HG03378 (cell line): ENCODE results near the gene ARMS2.

Experiments used
- ATAC-seq: cut with Tn5 transposase; IDR thresholded peaks from one replicate; pipeline ENCODE4 v1.9.1; 2021; ENCODE audit warnings: mild to moderate bottlenecking, moderate library complexity; ENCODE audit not compliant: unreplicated experiment

ARMS2 gene

DNA sequence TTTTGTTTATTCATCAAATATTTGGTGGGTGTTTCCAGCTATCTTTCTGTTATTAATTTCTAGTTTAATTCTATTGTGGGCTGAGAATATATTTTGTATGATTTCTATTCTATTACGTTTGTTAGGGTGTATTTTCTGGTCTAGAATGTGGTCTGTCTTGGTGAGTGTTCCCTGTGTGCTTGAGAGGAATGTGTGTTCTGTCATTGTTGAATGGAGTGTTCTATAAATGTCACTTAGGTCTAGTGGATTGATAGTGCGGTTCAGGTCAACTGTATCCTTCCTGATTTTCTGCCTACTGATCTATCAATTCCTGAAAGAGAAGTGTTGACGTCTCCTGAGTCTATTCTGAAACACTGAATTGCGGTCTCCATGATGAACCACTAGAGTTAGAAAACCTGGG, 15.4 kb downstream of the ARMS2 start:
- no peak for ATAC-seq

DNA sequence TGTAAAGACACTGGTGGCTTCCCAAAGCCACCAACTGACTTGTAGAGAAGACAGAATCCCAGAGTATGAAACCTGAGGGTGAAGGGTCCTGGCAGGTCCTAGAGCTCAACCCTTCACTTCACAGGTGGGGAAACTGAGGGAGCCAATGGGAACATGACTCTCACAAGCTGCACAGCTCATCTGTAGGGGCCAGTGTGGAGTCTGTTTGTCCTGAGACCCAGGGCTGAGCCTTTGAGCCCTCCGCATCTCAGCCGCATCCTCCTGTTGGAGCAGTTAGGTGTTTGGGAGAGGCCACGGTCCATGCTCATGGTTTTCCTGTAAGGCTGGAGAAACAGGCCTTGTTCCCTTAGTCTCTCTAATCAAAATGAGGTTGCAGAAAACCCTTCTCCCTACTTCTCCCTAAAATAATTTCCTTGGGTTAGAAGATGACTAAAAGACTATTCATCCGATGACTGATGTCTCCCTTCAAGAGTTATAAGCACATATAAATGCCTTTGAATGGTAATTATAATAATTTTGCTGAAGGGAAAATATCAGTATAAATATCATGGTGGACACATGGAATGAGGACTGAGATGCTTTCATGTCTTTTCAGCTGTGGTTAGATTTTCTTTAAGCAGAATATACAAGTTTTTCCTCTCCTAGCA, 17.2 kb downstream of the ARMS2 start:
- no peak for ATAC-seq

DNA sequence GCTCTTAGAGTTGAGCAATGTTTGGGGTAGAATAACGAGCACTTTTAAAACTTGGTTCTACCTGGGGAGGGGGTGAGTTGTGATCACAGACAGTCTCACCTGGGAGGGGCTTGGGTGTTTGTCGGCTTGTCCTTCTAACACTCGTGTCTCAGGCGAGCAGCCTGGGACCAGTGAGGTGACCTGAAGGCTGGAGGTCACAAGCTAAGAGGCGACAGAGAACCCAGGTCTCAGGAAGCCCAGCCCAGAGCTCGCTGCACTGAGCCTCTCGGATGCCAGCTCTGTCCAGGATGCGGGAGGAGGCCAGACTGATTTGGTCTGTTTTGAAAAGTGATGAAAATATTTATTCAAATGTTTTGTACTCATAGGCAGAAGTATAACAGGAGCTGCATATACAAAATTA, 18.7 kb downstream of the ARMS2 start:
- no peak for ATAC-seq

DNA sequence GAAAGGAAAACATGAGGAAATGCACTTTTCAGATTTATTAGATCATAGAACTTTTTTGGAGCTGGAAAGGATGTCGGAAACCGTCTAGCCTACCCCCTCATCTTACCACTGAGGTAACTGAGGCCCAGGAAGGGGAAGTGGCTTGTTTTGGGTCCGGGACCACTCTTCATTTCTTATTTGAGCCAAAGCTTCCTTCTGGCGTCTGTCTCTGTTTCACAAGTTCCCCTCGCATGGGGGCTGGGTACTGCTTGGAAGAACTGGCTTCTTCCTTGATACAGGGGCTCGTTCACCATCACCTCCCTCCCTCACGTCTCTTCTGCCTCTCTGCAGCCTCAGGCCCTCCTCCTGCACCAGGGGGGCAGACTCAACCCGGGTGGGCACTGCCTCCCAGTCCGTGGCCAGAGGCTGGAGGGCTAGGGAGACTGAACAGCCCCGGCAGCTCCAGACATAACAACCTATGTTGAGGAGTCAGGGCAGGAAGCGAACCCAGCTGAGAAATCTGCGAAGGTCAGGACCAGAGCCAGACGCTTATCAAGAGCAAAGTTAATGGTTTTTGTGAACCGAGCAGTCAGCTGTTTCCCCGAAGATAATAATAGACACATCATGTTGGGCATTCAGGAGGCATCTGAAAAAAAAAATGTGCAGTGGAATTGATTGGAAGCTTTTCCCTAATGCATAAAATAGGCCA, 19.8 kb downstream of the ARMS2 start:
- ATAC-seq = no peak

DNA sequence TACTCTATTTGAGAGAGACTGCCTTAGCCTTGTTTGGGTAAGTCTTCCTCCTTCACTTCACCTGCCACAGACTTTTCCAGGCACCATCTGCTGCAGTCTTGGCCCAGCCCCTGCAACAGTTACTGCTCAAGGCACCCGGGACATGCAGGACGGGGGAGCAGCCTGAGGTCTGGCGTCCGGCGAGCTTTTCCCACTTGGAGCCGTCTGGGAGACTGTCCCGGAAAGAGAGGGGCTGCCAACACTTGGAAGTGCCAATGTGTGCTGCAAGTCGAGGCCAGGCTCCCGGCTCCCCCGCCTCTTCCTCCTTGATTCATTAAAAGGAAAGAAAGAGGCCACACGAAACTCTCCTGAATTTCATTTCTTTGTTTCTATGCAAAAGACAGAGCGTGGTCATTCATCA, 20.6 kb downstream of the ARMS2 start:
- no peak for ATAC-seq

DNA sequence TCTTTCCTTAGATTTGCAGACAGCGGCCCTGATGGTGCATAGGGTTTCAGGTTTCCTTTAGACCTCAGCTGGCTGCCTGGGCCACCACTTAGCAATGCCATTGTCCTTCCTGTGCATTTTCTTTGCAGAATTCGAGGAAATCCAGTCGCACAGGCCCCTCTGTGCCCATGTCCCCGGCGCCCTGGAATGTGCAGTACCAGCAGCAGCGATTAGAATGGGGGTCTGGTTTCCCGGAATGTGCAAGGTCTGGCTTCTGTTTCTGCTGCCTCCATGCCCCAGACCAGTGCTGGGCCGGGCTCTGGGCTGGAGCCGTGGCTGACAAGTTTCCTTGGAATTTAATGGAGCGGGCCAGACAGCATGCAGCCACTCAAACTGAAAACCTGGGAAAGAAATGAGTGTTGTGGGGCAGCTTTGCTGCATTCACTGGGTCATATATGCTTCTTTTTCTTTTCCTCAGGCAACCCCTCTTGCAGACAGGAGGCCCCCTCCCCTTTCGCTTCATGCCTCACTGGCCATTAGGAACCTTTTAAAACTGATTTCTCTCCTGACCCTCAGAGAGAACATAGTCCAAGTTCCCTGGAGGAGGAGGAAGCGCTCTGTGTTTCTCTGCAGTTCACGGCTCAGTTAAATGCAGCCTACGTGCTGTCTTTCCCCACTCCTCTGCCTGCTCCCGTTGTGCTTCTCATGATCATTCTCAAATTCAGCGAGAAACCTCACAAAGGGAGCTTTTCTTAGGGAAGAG, 21.3 kb downstream of the ARMS2 start:
- ATAC-seq = no peak

DNA sequence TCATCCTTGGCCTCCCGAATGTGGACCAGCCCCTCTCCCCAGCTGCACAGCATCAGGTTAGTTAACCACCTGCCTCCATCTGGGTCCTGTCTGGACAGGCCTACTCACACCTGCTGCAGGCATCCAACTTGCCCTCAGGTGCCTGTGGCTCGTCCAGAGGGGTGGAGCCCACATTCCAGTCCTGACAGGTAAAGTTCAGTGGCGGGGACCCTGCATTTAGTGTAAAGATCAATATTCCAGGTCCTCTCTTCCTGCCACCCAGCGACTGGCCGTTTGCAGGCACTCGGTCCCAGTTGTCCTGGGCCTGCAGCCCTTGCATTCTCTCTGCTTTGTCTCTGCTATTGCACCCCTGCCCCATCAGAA, 21.9 kb downstream of the ARMS2 start:
- ATAC-seq = no peak

DNA sequence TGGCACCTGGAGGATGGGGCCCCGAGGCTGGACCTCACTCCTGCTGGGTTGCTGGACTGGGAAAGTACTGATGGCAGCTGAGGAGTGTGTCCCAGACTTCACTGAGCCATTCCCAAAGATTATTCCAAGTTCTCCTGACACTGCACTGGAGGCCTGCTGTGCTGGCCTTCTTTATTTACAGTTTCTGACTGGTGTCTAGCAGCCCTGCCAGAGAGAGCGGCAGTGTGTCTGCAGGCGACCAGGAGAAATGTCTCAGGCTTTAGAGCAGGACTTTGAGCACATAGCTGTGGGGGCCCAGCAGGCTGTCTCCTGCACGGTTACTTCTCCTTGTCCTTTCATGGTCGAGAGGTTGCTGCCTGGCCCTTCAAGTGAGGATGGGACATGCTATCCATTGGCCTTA, 23.0 kb downstream of the ARMS2 start:
- no peak for ATAC-seq

DNA sequence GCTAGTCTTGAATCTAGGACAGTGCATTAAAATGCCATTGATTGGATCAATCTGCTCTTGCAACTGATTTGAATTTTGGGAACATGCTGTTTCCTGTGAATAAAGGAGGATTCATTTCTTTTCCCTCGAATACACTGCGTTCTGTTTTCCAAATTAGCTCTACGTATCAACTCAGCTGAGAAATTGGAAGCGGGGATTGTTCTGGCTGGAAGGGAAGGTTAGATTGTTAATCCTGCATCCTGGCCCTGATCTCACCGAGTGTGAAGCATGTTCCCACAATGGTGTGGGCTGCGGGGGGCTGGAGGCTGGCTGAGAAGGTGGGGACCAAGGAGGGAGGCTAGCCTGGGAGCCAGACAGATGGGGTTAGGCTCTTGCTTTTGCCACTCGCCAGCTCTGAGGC, 24.5 kb downstream of the ARMS2 start:
- no peak for ATAC-seq

DNA sequence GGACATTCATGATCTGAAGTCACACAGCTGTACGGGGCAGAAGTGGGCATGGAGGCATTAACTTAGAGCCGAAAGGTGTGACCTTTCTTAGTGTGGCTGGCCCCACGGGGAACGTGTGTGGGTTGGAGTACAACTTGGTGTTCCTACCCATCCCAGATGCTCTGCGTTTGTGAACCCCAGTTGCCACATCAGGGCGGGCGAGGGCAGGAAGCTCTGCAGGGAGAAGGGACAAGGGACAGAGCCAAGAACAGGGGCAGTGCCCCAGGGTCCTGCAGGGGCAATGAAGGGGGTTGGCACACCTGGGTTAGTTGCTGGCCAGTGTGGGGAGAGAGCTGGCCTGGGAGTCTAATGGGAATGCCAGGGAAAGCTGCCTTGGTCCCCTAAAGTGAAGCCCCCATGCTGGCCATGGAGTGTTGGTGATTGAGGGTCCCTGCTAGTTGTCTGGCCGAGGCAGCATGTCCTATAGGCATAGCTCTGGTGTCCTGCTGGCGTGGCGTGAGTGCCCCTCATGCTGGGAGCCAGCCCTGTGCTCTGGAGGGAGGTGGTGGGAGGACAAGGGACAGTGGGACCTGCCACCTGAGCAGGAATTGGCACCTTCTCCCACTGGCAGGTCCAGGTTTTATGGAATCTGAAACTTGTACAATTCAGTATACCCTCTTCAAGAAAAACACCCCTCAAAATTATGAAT, 25.8 kb downstream of the ARMS2 start:
- no peak for ATAC-seq

DNA sequence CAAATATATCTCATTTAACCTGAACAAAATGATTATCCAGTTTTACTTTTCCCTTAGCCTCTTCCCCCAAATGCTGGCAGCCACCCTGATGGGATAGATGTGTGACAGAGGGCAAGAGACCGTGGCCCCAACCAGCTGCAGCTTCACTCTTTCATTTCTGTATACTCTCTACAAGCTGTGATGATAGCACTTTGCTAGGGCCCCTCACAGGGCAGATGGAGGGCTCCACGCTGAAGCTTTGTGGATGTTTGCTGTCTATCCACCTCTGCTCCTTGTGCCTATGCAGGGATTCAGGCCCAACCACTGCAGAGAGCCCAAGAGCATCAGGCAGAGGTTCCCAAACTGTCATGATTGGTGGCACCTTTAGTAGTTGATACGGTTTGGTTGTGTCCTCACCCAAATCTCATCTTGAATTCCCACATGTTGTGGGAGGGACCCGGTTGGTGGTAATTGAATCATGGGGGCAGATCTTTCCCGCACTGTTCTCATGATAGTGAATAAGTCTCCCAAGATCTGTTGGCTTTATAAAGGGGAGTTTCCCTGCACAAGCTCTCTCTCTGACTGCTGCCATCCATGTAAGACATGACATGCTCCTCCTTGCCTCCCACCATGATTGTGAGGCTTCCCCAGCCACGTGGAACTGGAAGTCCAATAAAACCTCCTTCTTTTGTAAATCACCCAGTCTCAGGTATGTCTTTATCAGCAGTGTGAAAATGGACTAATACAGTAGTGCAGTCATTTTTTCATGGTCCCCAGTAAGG, 27.0 kb downstream of the ARMS2 start:
- no peak for ATAC-seq

DNA sequence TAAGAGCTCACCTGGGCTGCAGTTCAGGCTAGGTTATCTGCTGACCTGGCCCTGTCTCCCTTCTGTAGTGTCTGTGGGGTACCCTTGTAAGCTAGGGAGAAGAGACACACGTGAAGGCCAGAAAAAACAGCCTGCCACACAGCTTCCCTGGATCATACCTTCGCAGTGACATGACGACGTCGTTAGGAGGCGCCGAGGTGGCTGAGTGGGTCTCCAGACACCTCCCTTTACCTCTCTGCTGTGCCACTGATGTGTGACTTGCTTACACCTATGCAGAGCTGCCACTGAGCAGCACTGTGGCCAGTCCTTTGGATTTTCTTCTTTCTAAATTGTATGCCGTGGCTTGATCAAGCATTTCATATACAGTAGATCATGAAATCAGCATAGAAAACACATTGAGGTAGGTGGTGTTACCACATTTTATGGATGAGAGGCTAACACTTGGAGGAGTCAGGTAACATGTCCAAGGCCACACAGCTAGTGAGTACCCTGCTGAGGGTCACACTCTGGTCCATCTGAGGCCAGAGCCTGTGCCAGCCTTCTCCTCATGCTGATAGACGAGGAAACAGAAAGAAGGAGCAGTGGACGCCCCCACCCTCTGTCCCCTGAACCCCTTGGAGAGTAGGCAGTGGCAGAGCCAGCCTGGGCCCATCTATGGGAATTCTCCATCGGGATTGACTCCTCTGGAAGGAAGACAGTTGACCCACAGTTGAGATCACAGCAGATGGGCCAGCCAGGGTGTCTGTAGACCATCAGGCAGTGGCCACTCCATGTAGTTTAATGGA, 30.0 kb downstream of the ARMS2 start:
- no peak for ATAC-seq

DNA sequence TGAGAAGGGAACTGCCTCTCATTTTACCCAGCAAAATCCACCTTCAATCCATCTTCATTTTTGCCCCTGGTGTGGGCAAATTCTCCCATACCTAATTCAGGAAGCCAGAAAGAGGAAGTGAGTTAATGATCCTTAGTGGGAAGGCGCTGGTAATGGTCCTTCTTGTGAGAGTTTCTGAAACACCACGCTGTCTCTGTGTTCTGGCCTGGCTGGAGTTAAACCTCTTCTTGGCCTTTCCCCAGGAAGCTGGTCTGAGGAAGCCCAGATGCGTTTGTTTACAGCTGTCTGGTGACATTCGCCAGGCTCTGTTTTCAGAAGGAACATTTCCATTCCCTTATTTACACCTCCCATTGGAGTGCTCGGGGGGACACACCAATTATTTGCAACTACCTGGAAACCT, 31.2 kb downstream of the ARMS2 start:
- no peak for ATAC-seq

DNA sequence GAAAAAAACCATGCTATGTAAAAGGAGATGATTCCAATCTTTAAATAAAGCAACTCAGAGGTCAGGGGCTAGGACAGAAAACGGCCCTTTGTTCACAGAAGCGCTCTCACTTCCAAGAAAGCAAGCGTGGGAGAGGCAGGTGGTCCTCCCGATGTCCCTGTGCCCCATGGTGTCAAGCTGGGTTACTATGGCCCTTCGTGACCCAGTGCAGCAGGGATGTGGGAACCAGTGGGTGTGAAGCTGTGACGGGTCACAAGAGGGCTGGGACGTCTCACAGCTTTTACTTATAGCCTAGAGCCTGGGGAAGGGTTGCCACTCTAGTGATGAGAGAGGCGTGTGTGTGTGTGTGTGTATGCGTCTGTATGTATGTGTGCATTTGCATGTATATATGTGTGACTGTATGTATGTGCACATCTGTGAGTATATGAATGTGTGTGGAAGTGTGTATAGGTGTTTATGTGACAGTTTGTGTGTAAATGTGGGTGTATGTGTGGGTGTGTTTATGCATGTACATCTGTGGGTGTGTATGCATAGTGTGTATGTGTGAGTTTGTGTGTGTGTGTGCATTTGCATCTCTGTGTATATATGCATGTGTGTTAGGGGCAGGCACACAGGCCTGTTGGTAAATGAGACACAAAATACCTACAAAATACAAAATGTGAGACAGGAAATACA, 32.1 kb downstream of the ARMS2 start:
- ATAC-seq = no peak

DNA sequence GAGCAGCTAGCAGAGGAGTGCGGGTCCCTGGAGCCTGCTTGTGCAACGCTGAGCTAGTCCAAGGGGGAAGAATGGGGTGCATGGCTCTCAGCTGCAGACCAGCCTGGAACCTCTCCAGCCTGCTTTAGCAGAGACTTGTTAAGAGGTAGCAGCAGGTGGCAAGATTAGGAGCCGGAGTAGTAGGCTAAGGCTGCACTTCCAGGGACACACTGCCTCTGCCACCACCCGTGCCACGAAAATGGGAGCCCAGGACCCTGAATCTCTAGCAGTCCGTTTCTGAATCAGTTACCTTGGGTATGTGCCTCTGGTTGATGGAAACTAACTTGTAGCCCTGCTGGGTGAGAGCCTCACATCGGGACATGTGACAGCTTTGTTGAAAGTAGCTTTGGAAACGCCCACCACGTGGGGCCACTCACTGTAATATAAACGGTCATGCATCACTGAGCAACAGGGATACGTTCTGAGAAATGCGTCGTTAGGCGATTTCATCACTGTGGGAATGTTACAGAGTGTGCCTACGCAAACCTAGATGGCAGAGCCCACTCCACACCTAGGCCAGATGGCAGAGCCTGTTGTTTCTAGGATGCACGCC, 32.8 kb downstream of the ARMS2 start:
- ATAC-seq = no peak

DNA sequence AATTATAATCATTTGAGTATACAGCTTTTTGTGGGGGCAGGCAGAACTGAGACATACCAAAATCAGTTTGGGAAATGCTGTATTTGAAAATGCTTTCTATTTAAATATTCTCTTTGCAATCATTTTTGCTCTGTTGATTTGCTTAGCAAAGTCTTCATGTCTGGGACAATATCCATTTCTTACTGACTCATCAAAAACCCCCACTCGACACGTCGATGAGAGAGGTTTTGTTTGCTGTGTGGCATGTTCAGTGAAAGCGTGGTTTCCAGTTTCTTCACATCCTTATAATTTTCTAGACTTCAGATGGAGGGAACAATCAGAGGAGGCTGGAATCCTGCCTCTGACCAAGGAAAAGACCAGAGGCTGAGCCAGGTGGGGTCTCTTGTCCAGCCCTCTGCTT, 35.8 kb downstream of the ARMS2 start:
- no peak for ATAC-seq

DNA sequence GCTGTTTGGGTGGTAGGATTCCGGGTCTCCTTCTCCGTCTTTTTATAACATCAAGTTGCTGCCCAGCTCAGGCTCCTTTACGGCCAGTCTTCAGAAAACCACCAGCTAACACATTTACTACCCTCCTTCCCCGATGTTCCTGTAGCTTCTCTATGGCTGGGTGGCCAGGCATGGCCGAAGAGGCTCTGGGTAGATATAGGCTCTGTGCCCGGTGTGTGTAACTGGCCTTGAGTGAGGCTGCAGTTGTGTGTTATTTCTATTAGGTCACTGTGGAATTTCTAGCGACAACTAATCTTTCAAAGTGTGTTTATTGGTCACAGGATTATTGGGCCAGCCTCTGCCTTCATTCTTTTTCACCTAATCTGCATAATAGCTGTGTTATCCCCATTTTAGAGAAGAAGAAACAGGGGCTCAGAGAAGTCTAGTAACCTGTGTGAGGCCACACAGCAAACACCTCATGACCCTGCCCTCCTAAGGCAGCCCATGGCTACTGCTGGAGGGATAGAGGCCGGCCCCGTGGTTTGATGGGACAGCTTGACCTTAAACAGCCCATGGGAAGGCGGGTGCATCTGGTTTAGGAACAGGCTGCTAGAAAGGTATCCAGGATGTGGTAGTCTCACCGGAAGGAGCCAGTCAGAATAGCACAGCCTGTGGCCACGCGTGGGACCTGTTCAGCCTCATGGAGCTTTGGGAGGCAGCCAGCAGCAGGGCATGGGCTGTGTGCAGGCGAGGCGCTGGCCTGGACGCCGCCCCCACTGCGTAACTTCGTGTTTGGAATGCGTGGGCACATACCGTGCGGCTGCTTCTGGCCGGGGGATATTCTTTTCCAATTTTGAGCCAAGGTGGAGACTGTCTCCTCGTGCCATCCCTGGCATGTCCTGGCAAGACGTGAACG, 36.6 kb downstream of the ARMS2 start:
- no peak for ATAC-seq

DNA sequence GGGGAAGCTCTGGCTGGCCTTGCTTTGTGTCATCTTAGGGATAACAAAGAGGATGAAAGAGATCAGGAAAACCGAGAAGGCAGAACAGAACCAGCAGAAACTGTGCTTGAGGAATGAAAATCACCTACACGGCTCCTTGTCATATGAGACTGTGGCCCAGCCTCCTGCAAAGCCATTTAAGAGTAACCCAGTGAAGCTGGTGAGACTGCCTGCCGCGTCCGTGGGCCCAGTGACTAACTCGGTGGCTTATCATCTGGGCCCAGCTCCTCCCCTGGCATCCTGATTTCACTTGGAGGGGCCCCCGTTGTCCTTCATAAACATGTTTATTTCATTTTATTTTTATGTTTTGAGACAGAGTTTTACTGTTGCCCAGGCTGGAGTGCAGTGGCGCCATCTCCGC, 37.6 kb downstream of the ARMS2 start:
- no peak for ATAC-seq
